HepG2 (cell line): ENCODE data around the gene IZUMO1R.

ENCODE experiments used
- BRF2 ChIP-seq: sonication (generic); formaldehyde crosslinking; IDR thresholded peaks from 2 replicates; pipeline ENCODE4 v1.8.1; 2022; ENCODE audit warnings: mild to moderate bottlenecking, missing genetic modification reagents
- JUNB ChIP-seq: sonication (generic); formaldehyde crosslinking; IDR thresholded peaks from 2 replicates; pipeline ENCODE4 v1.8.0; 2022; ENCODE audit warnings: missing genetic modification reagents, mild to moderate bottlenecking, borderline replicate concordance
- NFIC ChIP-seq: IDR thresholded peaks from 2 replicates; pipeline ENCODE4 v1.6.1; 2012; ENCODE audit warnings: mild to moderate bottlenecking, low read length, inconsistent platforms
- SMARCE1 ChIP-seq: fragments of 450-650 bp; IDR thresholded peaks from 2 replicates; pipeline ENCODE4 v1.6.1; 2017; ENCODE audit warnings: borderline replicate concordance
- THRA ChIP-seq: sonication (generic); formaldehyde crosslinking; IDR thresholded peaks from 2 replicates; pipeline ENCODE4 v1.4.0; 2020; ENCODE audit warnings: missing genetic modification reagents, borderline replicate concordance
- TF ChIP-seq, protein P1 (sequence below): sonication (generic); formaldehyde crosslinking; IDR thresholded peaks from 2 replicates; pipeline ENCODE4 v1.9.0; 2021; ENCODE audit warnings: missing genetic modification reagents, mild to moderate bottlenecking, borderline replicate concordance
- TF ChIP-seq, protein P2 (sequence below): sonication (generic); formaldehyde crosslinking; IDR thresholded peaks from 2 replicates; pipeline ENCODE4 v1.5.0; 2020; ENCODE audit warnings: mild to moderate bottlenecking, missing genetic modification reagents, moderate library complexity

DNA sequence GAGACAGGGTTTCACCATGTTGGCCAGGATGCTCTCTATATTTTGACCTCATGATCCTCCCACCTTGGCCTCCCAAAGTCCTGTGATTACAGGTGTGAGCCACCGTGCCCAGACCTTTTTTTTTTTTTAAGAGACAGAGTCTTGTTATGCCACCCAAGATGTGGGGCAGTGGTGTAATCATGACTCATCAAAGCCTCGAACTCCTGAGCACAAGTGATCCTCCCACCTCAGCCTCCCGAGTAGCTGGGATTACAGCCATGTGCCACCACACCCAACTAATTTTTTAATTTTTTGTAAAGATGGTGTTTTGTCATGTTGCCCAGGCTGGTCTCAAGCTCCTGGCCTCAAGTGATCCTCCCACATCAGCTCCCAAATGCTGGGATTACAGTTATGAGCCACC is 37.9 kb downstream of the IZUMO1R start:
- TF ChIP-seq, protein P1, sequence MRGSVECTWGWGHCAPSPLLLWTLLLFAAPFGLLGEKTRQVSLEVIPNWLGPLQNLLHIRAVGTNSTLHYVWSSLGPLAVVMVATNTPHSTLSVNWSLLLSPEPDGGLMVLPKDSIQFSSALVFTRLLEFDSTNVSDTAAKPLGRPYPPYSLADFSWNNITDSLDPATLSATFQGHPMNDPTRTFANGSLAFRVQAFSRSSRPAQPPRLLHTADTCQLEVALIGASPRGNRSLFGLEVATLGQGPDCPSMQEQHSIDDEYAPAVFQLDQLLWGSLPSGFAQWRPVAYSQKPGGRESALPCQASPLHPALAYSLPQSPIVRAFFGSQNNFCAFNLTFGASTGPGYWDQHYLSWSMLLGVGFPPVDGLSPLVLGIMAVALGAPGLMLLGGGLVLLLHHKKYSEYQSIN (CRISPR knock-in tag) = no peak
- TF ChIP-seq THRA (CRISPR knock-in tag) = no peak
- TF ChIP-seq JUNB (CRISPR knock-in tag) = no peak
- TF ChIP-seq SMARCE1 = no peak
- no peak for TF ChIP-seq NFIC
- TF ChIP-seq, protein P2, sequence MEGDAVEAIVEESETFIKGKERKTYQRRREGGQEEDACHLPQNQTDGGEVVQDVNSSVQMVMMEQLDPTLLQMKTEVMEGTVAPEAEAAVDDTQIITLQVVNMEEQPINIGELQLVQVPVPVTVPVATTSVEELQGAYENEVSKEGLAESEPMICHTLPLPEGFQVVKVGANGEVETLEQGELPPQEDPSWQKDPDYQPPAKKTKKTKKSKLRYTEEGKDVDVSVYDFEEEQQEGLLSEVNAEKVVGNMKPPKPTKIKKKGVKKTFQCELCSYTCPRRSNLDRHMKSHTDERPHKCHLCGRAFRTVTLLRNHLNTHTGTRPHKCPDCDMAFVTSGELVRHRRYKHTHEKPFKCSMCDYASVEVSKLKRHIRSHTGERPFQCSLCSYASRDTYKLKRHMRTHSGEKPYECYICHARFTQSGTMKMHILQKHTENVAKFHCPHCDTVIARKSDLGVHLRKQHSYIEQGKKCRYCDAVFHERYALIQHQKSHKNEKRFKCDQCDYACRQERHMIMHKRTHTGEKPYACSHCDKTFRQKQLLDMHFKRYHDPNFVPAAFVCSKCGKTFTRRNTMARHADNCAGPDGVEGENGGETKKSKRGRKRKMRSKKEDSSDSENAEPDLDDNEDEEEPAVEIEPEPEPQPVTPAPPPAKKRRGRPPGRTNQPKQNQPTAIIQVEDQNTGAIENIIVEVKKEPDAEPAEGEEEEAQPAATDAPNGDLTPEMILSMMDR (CRISPR knock-in tag) = no peak
- no peak for TF ChIP-seq BRF2 (CRISPR knock-in tag)
